Globus pallidus (tissue), 1 donor: ENCODE results near the gene TMEM190.

Source experiments
- DNase-seq: peaks from one replicate; pipeline ENCODE4 v3.0.0-alpha.2; 2015; ENCODE audit warnings: low spot score

TMEM190 gene

DNA sequence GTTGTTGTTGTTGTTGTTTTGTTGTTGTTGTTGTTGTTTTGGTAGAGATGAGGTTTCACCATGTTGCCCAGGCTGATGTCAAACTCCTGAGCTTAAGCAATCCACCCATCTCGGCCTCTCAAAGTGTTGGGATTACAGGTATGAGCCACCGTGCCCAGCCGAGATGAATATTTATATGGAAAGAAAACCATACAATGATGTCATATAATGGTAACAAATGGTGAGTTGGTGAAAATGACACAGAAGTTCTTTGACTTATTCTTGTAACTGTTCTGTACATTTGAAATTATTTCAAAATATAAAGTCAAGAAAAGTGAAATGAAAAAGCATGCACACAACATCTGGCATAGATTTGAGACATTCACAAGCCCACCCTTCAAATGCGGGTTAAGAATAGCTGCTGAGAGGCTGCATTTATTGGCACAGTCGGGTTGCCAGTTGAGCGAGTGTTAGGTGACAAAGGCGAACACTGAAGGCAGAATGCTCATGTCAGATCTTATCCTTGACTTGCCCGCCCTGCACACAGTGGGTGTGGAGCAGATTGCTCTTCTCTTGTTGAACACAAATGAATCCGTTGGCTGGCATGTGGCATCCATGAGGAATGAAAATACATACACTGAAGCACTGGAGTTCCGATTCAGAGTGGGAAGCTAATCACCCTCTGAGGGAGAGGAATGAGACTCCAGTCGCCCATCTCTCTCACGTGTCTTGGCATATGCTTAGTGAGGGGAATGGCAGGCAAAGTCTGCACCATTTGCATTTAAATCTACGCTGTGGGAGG, 46.8 kb downstream of the TMEM190 start:
- DNase-seq, result no peak

DNA sequence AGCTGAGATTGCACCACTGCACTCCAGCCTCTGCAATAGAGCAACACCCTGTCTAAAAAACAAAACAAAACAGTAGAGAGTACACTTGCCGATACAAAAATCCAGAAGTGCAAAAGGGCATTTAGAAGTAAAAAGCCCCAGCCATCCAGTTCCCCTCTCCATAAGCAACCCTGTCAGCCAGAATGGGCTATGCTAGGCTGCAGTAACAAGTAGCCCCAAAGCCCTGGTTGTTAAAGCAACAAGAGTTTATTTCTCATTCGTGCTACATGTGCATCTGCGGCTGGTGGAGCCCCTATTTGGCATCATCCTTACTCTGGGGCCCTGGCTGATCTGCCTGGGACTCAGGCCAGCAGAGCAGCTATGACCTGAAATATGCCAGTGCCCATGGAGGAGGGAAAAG, 47.9 kb downstream of the TMEM190 start:
- DNase-seq, result no peak

DNA sequence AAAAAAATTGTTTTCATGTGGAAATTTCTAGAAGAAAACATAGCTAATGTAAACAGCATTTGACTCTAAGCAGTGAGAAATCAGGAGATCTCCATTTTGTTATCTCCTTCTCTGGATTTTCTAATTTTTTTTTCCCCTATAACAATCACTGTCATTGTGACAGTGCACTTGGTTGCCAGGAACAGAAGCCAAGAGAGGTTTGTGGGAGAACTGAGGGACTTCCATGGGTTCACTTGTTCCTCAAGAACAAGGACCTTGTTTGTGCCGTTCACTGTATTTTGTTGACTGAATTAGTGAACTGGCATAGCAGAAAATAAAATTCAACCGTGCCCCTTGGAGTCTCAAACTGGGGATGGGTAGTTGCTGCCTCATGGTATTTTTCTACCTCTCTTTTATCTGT, 49.4 kb downstream of the TMEM190 start:
- peak; percentile 96 for DNase-seq
